DOHH2 (cell line): ENCODE measurements around the gene PSTPIP1.

Experiments used
- EZH2phosphoT487 ChIP-seq: fragments of 200-600 bp; sonication (generic); IDR thresholded peaks from 2 replicates; pipeline ENCODE4 v1.6.1; 2017; ENCODE audit warnings: borderline replicate concordance, mild to moderate bottlenecking, antibody characterized with exemption, low read length, moderate library complexity, mixed read lengths
- TF ChIP-seq, protein P1 (sequence below): fragments of 200-600 bp; sonication (generic); IDR thresholded peaks from one replicate; pipeline ENCODE4 v1.5.1; 2014; ENCODE audit warnings: antibody characterized with exemption, mild to moderate bottlenecking, low read depth, low read length; ENCODE audit not compliant: poor library complexity, severe bottlenecking

GRCh38 chr15:77017091-77017660, 22.2 kb downstream of the PSTPIP1 start:
- TF ChIP-seq, protein P1, sequence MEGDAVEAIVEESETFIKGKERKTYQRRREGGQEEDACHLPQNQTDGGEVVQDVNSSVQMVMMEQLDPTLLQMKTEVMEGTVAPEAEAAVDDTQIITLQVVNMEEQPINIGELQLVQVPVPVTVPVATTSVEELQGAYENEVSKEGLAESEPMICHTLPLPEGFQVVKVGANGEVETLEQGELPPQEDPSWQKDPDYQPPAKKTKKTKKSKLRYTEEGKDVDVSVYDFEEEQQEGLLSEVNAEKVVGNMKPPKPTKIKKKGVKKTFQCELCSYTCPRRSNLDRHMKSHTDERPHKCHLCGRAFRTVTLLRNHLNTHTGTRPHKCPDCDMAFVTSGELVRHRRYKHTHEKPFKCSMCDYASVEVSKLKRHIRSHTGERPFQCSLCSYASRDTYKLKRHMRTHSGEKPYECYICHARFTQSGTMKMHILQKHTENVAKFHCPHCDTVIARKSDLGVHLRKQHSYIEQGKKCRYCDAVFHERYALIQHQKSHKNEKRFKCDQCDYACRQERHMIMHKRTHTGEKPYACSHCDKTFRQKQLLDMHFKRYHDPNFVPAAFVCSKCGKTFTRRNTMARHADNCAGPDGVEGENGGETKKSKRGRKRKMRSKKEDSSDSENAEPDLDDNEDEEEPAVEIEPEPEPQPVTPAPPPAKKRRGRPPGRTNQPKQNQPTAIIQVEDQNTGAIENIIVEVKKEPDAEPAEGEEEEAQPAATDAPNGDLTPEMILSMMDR = no peak
- no peak for TF ChIP-seq EZH2phosphoT487
